GM18870 (cell line): ENCODE results near the gene PDP2.

ENCODE experiments used
- ATAC-seq: cut with Tn5 transposase; IDR thresholded peaks from one replicate; pipeline ENCODE4 v1.9.1; 2021; ENCODE audit warnings: moderate library complexity; ENCODE audit not compliant: unreplicated experiment

Gene PDP2

DNA sequence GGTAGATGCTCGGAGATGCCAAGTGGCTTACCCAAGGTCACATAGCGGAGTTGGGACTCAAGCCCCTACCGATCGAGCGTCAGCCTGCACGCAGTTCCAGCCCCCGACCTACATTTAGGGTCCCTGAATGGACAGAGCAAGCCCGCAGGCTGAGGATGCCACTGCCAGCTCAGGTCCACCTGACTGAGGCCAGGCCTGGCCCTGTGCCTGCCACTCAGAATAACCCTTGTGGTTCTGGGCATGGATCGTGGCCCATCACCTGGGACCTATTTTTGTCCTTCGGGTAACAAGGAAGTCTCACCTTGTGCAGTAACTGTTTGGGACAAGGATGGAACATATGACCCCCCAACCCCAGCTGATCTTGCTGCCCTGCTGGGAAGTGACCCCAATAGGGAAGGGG lies 21.3 kb downstream of the PDP2 start:
- ATAC-seq, result no peak

DNA sequence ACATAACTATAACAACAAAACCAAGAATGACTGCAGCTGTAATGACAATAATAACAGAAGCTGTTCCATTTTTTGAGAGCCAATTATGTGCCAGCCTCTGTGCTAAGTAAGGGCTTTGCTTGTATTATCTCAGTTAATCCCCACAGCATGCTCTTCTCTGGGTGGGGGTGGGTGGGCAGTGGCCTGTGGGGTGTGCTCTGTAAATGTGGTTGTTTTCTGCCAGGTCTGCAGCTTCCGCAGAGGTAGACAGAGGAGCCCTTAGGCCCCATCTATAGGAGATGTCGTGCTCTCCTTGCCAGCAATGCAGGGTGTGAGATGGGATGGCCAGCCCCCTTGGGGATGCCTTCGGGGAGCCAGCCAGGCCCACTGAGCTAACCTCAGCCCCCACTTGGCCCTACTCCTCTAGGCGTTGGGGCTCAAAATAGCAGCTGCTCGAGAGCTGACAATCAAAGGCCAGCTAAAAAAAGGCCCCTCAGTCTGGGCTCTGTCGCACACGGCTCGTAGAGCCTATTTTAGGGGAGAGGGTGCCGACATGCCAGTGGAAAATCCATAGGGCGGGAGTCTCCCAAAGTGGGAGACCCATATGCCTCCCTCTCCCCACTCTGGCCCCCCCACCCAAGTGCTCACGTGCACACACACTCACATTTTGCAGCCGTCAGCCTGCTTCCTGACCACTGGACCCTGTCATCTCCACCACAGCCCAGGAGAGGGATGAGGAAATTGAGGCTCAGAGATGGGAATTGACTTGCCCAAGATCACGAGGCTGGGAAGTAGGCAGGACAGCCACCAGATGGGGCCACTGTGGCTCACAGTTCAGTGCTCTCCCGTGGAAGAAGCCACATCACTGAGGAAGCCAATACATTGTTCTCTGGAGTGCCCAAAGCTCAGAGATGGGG lies 22.6 kb downstream of the PDP2 start:
- ATAC-seq, result no peak

DNA sequence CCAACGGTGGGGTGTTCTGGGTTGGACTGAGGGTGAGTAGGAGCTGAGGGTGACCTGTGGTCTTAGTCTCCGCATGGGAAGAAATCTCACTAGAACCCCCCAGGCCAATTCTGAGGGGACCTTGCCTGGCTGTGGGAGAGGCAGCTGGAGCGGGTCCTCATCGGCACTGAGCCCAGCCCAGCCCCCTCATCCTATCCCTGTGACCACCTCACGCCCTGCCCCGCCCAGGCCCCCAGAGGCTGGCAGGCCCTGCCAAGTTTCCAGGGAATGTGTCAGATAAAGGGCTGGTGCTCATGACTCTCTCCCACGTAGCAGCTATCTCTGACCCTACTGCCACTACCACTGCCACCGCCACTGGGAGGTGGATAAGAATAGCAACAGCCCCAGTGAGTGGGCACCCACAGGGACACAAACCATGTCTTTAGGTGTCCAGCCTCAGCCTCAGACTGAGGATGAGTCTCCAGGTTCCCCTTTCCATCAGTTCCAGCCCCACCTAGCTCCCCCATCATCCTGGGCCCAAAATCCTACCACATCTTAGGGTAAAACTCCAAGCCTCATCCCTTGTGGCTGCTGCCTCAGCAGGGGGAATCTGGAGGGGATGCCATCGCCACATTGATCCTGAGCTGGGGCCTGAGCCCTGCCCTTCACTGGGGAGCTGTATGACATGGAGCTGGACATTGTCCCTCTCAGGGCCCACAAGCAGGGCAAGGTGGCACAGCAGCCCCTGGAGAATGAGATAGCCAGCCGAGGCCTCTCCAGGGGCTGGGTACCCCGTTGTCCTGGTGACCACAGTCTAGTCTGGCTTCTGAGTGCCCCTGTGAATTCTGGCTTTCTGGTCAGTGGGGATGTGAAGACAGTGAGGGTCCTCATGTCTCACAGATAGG lies 23.5 kb downstream of the PDP2 start:
- ATAC-seq, result no peak

DNA sequence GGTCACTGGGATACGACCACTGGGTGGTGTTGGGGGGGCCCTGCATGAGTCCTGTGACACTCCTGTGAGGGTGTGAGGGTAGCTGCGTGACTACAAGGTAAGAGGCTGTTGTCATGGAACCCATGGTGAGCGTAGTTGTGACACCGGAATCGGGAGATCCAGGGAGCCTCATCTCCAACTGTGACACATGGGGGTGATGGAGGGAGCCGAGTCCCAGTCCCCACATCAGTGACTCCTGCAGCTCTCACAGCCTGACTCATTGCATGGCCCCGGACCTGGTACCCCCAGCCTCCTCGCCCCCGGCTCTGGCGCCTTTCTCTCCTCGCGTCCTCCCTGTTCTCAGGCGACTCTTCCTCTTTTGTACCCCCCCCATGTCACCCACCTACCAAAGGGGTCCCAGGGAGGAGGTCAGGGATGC lies 24.1 kb downstream of the PDP2 start:
- ATAC-seq, result no peak

DNA sequence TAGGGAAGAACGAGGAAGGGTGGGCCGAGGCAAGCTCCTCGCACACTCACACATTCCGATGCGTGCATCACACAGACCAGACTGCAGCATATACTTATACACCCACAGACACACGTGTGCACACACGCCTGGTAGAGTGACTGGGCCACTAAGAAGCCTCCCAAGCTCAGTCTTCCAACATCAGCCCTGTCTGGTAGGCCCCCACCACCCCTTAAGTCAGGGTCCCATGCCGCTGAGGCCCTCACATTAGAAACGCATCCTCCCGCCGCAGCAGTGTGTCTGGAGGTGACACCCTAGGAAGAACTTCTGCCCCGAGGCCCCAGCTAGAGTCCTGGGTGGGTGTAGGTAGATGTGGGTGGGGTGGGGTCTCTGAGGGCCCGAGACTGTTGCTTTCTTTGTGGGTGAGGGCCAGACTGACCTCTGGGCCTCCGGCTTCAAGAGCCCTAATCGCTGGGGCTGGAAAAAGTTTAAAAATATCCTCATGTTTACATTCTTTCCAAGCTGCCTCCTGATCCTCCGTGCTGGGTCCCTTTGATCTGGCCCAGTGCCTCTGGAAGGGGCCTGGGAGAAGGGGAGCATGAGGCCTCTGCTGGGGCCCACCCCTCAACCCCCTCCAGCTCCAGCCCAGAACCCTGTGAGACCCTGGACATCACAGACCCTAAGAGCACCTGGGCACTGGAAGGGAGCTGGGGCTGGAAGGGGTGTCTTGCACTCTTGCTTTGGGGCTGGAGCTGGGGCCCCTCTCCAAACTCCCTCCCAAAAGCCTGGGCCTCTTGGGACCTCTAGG lies 24.7 kb downstream of the PDP2 start:
- no peak for ATAC-seq

DNA sequence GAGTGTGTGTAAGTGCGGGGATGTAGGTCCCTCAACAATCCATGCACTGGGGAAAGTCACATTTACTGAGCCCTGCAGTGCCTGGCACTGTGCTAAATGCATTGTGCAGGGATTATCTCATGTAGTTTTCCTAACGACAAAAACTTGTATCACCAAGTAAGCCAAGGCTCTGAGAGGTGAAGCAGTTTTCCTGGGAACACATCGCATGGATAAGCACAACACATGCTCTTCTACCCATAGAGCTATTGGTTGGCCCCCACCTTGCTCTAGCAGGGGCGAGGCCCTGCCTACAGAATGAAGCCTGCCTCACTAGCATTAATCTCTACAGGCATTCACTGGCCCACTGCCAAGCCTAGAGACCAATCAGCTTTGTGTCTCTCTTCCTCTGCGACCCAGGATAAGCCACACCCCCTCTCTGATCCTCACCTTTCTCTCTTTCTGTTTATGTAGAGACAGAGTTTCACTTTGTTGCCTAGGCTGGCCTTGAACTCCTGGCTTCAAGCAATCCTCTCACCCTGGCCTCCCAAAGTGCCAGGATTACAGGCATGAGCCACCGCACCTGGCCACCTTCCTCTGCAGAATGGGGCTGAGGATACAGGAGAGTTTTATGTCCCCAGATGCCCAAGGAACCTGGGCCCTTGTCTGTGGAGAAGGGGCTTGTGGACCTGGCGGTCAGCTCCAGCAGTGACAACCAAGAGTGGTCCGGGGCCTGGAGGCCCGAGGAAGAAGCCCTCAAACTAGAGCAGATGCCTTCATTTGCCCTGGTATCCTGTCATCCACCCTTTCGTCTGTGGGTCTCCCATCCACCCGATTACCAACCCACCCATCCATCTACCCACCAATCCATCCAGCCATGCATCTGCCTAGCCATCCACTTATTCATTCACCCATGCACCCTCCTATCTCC lies 25.6 kb downstream of the PDP2 start:
- no peak for ATAC-seq

DNA sequence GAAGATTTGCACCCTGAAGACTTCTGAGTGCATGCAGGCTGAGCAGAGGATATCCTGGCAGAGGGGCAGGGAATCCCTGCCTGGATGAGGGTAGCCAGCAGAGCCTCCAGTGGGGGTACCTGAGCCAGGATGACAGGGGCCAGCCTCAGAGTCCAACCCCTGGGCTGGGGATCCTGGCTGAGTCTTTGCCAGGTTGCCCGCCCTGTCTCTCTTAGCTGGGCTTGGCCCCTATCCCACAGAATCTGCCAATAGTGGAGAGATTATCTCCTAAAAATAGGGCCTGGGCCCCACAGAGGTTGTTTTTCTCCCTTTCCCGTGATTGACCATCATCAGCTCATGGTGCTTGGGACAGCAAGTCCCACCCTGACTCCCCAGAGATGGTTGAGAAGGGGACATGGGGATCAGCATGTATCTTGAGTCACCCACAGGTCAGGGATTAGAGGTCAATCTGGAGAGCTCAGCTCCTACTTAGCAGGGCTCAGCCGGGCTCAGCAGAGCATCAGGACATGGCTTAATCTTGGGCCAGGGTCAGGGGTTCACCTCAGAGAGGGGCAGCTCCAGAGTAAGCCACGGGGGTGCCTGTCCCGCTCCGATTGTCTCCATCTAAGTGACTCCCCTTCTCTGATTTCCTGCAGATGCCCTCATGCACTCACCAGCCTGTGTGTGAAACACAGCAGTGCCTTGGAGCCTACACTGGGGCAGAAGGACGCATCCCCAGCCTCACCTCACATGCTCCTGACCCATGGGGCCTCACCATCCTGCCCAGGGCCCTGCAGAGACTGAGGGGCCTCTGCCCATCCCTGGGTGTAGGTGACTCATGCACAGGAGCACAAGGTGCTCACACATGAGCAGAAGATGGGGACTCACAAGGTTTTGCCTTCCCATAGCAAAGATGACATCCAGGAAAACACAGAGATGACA lies 26.9 kb downstream of the PDP2 start:
- no peak for ATAC-seq

DNA sequence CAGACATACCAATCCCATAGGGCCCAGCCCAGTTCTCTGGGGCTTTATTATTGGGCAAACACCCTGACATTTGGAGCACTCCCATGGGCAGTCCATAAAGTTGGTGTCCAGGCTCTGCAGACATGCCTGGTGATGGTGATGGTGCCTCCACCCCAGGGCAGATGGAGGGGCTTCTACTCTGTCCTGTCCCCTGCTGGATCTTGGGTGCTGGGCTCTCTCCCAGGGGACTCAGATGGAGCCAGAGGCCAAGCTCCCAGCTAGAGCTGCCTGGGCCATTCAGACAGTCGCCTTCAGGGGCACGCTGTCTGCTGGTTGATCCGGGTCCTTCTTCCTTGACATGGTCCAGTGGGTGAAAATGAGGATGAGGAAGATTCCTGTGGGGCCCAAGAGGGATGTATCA lies 27.8 kb downstream of the PDP2 start:
- ATAC-seq, result no peak

DNA sequence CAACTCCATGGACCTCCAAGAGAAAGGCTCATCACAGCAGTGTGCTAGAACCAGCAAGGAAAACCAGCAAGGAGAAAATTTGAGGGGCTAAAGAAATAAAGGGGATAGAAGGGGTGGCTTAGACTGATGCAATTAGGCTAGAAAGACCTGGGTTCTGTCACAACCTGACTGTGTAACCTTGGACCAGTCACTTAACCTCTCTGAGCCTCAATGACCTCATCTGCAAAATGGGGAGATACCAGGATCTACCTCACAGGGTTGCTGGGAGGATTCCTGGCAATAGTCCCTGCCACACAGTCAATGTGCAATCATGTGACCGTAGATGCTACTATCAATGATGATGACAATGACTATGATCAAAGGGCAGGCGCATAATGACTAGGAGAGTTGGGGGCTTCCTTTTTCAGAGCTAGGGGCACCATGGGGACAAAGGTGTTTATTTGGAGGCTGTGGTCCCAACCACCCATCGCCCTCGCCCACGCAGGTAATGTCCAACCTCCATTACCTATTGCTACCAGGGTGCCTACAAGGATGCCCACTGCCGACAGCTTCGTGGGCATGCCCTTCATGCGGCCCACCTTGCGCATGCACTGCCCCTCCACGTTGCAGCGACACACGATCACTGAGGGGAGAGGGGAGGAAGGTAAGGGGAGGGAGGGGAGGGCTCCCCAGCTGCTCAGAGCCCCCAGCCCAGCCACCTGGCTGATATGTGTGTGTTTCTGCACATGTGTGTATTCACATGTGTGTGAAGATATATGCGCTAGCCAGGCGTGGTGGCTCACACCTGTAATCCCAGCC lies 28.6 kb downstream of the PDP2 start:
- no peak for ATAC-seq

DNA sequence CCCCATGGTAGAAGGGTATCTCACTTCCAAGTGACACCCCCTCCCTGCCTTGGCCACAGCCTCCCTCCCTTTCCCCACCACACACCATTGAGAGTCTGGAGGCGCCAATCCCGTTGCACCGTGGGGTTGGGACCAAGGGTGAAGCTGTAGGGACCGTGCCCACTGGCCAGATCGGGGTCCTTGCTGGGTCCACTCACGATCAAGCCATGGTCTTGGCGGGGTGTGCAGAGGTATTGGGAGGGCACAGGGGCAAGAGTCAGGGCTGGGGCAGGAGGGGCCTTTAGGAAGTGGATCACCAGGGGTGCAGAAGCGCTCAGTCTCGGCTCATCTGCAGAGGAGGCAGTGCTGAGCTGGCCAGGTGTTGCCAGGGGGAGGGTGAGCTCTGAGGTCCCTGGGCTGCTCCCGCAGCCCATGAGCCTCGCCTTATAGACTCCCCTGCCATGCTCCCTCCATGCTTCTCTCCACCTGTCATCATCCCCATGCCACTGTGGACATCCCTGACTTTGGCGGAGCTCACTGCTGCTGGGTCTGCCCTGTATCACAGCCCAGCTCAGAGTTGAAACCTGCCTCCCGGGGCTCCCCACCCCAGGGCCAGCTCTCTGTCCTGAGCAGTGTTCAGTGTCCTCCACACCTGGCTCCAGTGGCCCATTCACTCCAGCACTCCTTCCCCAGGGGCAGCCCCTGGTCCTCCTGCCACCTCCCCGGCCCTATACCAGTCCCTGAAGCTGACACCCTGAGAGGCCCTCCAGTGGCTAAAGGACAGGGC lies 30.0 kb downstream of the PDP2 start:
- ATAC-seq, result no peak

DNA sequence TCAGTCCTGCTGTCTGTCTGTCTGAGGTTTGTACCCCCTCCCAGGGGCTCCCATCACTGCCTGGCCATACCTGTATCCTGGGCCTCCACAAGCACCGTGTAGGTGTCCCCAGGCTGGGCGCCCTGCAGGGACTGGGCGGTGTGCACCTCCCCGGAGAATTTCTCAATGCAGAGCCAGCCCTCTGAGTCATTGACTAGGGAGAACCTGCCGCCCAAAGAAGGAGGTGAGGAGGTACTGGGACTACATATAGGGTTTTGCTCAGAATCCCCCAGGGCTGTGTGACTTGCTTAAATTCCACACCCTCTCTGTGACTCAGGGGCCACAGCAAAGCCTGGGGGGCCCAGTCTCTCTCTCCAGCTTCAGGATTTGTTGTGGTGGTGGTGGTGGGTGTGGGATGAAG lies 30.8 kb downstream of the PDP2 start:
- no peak for ATAC-seq

DNA sequence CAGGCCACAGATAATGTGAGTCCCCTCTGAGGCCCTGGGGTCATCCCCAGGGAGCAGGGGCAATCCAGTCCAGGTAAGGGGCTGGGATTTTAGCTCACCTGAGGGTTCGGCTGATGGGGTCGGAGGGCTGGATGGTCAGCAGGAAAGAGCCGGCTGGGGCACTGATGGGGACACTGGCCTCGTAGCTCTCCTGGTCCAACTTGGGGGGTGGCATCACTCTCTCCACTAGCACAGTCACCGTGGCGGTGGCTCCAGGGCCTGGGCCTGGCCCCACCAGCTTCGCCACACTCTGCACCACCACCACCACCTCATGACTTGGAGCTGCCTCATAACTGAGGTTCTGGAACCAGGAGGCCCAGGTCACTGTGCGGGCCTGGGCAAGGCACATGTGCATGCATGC lies 31.5 kb downstream of the PDP2 start:
- no peak for ATAC-seq

DNA sequence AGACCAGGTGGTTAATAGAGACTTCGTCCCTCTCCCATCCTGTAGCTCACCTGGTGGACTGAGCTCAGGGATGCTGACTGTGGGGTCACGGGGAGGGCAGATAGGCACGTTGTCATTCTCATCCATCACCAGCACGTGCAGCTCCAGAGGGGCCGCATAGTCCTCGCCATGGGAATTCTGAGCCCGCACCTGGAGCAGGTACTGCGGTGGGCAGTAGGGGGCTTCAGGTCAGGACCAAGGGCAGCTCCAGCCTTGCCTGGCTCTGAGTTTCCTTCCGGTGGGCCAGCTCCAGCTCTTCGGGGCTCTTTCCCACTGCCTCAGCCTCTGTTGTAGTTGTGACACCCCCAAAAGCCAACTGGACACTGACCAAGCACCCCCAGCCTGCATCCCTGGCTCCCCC lies 32.8 kb downstream of the PDP2 start:
- no peak for ATAC-seq

DNA sequence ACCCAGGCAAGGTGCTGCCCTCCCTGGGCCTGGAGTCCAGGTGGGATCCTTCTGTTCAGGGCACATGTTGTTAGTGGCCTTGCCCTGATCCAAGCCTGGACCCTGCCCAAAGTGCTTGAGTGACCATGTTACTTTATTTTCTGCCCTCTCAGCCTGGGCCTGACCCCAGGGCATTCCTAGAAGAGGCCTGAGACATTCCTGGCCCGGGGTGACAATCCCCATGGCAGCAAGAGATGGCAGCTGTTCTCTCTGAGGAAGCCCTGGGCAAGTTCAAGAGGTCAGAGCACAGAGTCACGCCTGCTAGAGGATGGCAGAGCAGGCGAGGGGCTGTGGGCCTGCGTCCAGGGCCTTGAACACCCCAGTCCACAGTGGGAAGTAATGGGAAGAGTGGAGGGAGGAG lies 33.4 kb downstream of the PDP2 start:
- ATAC-seq, result no peak

DNA sequence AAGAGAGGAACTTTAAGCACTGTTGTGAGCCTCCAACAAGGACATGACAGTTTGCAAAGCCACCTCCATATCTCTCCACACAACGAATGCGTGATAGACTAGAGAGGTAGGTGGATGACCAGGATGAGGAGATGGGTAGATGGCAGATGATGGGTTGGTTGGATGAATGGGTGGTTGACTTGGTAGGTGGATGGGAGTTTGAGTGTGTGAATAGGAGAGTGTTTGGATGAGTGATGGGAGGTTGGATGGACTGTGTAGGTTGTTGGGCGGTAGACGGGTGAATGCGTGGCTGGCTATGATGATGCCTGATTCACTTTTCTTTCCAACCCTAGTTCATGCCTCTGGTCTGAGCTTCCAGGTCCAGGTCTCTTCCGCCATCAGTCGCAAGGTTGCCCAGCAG lies 34.2 kb downstream of the PDP2 start:
- ATAC-seq, result no peak

DNA sequence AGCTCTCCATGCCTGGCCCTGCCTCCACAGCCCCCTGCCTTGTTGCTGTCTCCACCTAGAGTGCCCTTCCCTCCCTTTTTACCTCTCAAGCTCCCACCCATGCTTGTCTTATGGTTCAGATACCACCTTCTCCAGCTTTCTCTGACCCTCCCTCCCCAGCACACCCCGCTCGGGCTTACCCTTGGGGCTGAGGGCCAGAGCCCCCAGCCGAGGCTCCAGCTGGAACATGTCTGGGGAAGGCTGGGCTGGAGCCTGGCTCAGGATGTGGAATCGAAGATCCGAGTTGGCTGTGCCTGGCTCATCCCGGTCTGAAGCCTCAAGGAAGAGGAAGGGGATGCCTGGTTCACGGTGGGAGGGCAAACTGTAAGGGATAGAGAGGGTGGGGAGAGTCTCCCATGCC lies 34.7 kb downstream of the PDP2 start:
- ATAC-seq, result no peak

DNA sequence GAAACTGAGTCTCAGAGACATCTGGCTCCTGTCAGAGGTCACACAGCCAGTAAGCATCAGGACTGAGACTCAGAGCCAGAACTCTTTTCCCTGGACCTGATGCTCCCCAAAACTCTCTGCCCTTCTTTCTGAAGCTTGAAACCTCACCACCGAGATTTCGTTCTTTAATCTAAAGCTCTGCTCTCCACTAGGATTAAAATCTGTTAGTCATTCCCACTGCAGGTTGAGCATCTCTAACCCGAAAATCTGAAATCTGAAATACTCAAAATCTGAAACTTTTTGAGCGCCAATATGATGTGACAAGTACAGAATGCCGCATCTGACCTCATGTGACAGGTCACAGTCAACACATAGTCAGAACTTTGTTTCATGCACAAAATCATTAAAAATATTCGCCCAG lies 36.2 kb downstream of the PDP2 start:
- ATAC-seq, result no peak

DNA sequence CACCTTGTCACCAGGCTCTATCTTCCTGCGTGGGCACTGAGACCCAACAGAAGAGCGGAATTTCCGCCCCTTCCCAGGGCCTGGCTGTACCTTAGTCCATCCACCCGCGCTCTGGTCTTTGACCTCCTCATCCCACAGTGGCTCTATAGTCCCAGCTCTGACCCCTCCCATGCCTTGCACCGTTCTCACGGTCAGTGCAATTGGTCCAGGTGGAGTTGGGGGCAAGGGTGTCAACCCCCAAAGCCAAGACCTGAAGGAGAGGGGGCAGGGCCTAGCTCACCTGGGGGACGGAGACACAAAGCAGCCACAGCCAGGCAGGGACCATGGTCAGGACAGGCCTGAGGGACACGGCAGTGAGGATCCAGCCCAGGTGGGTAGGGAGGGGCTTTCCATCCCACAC lies 37.4 kb downstream of the PDP2 start:
- ATAC-seq, result no peak
